ENCODE data around the gene LARGE1.

DNA sequence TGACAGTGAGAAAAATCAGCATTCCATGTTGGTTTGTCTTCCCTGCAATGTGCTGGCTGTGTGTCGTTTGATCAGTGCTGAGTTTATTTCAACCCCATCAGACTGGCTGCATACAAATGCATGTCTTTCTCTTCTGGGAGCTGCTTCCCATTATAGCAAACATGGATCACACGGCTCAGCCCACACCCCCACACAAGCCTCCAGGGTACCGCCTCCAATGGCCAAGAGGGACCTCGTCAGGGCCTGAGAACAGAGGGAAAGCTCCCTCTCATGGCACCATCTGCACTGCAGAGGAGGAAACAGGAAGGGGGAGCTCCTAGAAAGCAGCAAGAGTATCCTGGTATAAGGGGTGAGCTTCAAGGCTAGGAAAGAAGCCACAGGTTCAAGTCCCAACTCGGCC lies 214.2 kb downstream of the LARGE1 start:
- TF ChIP-seq CTCF (IDR thresholded peaks at IDR 0.05; ENCODE audit: poor library complexity) (no peak), EZH2 (IDR thresholded peaks at IDR 0.05; ENCODE audit: borderline replicate concordance) (no peak)

Data from hepatocyte (in vitro differentiated cells).